Kidney (tissue), 14 donors: Measurements from ENCODE around the gene MYADML2. TPM values are rescaled to one million over a fixed set of nuclear protein-coding genes. Genes with fewer than 3 reads are reported as not detected.
A peak's percentile ranks its signal among the peaks of the same experiment; 100 is the strongest.

Experiments used
- DNase-seq, 5 donors: peaks; one replicate each; pipeline ENCODE4 v3.0.0-alpha.2; 2013 to 2020
- FAIRE-seq: peaks from 2 replicates; lab custom pipeline; 2012; peaks lifted over from hg19 to GRCh38; lab: Jason Lieb, UNC
- H3K27ac ChIP-seq, 2 donors: one replicate each; pipeline ENCODE4 v1.7.0; 2013; ENCODE audit warnings: low read depth in 2 of 2, low read length in 2 of 2, inconsistent platforms in 1 of 2
- H3K27me3 ChIP-seq: one replicate; pipeline ENCODE4 v1.7.1; 2013; ENCODE audit warnings: low read length, inconsistent platforms; ENCODE audit not compliant: control insufficient read depth, insufficient read depth
- H3K36me3 ChIP-seq, 3 donors: one replicate each; pipeline versions ENCODE4 v1.7.0 to v1.7.1; 2013; ENCODE audit warnings: low read length in 3 of 3, control low read depth in 1 of 3, inconsistent platforms in 1 of 3; ENCODE audit not compliant: insufficient read depth in 3 of 3, control insufficient read depth in 2 of 3
- H3K4me1 ChIP-seq, 3 donors: one replicate each; pipeline versions ENCODE4 v1.7.0 to v1.7.1; 2013; ENCODE audit warnings: low read length in 3 of 3, inconsistent platforms in 1 of 3, low read depth in 1 of 3; ENCODE audit not compliant: control insufficient read depth in 2 of 3, insufficient read depth in 2 of 3
- H3K4me3 ChIP-seq, 3 donors: one replicate each; pipeline versions ENCODE4 v1.7.0 to v1.8.1; 2013; ENCODE audit warnings: low read length in 3 of 3, control low read depth in 1 of 3, inconsistent platforms in 1 of 3
- H3K9ac ChIP-seq, 3 donors: one replicate each; pipeline versions ENCODE4 v1.7.0 to v1.7.1; 2013; ENCODE audit warnings: low read length in 3 of 3, control low read depth in 1 of 3, inconsistent platforms in 1 of 3
- H3K9me3 ChIP-seq, 3 donors: one replicate each; pipeline versions ENCODE4 v1.7.0 to v1.7.1; 2013; ENCODE audit warnings: low read length in 3 of 3, control low read depth in 1 of 3, inconsistent platforms in 1 of 3; ENCODE audit not compliant: control insufficient read depth in 2 of 3, insufficient read depth in 1 of 3
- CTCF ChIP-seq: IDR thresholded peaks from 3 replicates; pipeline ENCODE4 v1.5.1; 2012; ENCODE audit warnings: mild to moderate bottlenecking, moderate library complexity, borderline replicate concordance; ENCODE audit not compliant: insufficient read depth; ENCODE audit errors: extremely low read depth
- intact Hi-C: fragments of 100-400 bp; cut with DNase I; formaldehyde crosslinking; loops from one replicate; pipeline ENCODE4 v1.11.1; 2022
- polyA plus RNA-seq: library from polyadenylated mRNA; stranded (reverse); fragments of 350-450 nt; fragmentation: Illumina TruSeq; extraction: RNeasy Lipid Tissue Mini Kit (QIAGEN cat#74804); gene quantifications from one replicate; pipeline ENCODE4 v1.2.3, GENCODE V29; 2014; ENCODE audit warnings: low read depth, low replicate concordance; ENCODE audit not compliant: insufficient read depth
- total RNA-seq: library from RNA; stranded (reverse); fragmentation: NEBNext Ultra II Directional; extraction: Animal tissue kit (Norgen Biotek cat#: 25700); gene quantifications from one replicate; pipeline ENCODE4 v1.2.1, GENCODE V29; 2021
- donor health status: control.
- donor health status: control.
- donor health status: control.
- donor health status: control.
- donor health status: control.
- donor health status: DM: yes; HTN: yes; CAD: no.
- donor health status: Normal renal cell carcinoma (clear cell type).

The MYADML2 gene
- total and polyA plus RNA-seq, 2 donors from 2014 or later: not detected

GRCh38 chr17:81986606-81987005 lies 39.6 kb upstream of the MYADML2 start:
- peaks cover 0 to 7% (median 5%) of the 10 kb centered on the region in 3 donors for H3K4me1 ChIP-seq
- H3K9me3 ChIP-seq: no peaks in the 10 kb centered on the region
- intact Hi-C loops: no loop called here
- no peak overlapping the region for H3K9ac ChIP-seq
- H3K36me3 ChIP-seq: peaks cover 4 to 17% (median 7%) of the 10 kb centered on the region in 3 donors
- no peak overlapping the region for H3K27ac ChIP-seq
- H3K27me3 ChIP-seq: no peaks in the 10 kb centered on the region
- TF ChIP-seq CTCF: no peak
- peak in 1 of 5 donors; percentile 45 for DNase-seq
- no peak overlapping the region for H3K4me3 ChIP-seq
- FAIRE-seq: no peak

GRCh38 chr17:81984773-81985410 lies 37.9 kb upstream of the MYADML2 start:
- TF ChIP-seq CTCF: no peak
- intact Hi-C loops: no loop called here
- Histone ChIP-seq H3K4me1 (no peaks in the 10 kb centered on the region), H3K4me3 (no peak overlapping the region), H3K9me3 (no peaks in the 10 kb centered on the region), H3K27ac (no peak overlapping the region), H3K9ac (no peak overlapping the region), H3K27me3 (no peaks in the 10 kb centered on the region), H3K36me3 (peaks cover 4 to 17% (median 7%) of the 10 kb centered on the region in 3 donors)
- FAIRE-seq (no peak), DNase-seq (peak in 1 of 5 donors; percentile 69)

- H3K4me3 ChIP-seq: no peak overlapping the region
- H3K9ac ChIP-seq: no peak overlapping the region
- peaks cover 0 to 8% (median under 1%) of the 10 kb centered on the region in 3 donors for H3K4me1 ChIP-seq
- DNase-seq (no peak), FAIRE-seq (no peak)
- no peak overlapping the region for H3K27ac ChIP-seq
- TF ChIP-seq CTCF: no peak
- no peaks in the 10 kb centered on the region for H3K27me3 ChIP-seq
- peaks cover 4 to 17% (median 7%) of the 10 kb centered on the region in 3 donors for H3K36me3 ChIP-seq
- H3K9me3 ChIP-seq: no peaks in the 10 kb centered on the region
- intact Hi-C loops: no loop called here
Measured at GRCh38 chr17:81983639-81984373, 36.8 kb upstream of the MYADML2 start.
